ENCODE data around the gene S100A5.

Gene S100A5

GRCh38 chr1:153536012-153536670 is 4.6 kb downstream of the S100A5 start:
- TF ChIP-seq EZH2 (optimal IDR thresholded peaks at IDR 0.05; ENCODE audit: low read depth, low read length) (no peak), CTCF (IDR thresholded peaks at IDR 0.05; ENCODE audit: low read length) (no peak), EZH2phosphoT487 (IDR thresholded peaks at IDR 0.05; ENCODE audit: low read length) (no peak)
- no peaks in the 10 kb centered on the region for H3K9me3 ChIP-seq (replicated peaks; ENCODE audit: insufficient read depth, low read length)
- H3K9ac ChIP-seq (ENCODE audit: low read length) = peak overlapping the region; percentile 35; the same call in 1 of the 2 replicates
- peak overlapping the region; percentile 96 for H3K4me2 ChIP-seq (ENCODE audit: low read depth, low read length)
- H3K27ac ChIP-seq (ENCODE audit: low read length) = no peak overlapping the region
- H3K4me1 ChIP-seq (ENCODE audit: low read length) = peaks cover 15% of the 10 kb centered on the region
- no peaks in the 10 kb centered on the region for H3K9me2 ChIP-seq (replicated peaks; ENCODE audit: insufficient read depth, low read length)
- H3K27me3 ChIP-seq (replicated peaks; ENCODE audit: insufficient read depth, low read length) = no peaks in the 10 kb centered on the region
- peak overlapping the region; percentile 96 for H2AFZ ChIP-seq (ENCODE audit: low read length)
- H3K4me3 ChIP-seq (ENCODE audit: low read length) = peak overlapping the region; percentile 68
- peak; percentile 34 for DNase-seq
- H3K36me3 ChIP-seq (replicated peaks; ENCODE audit: insufficient read depth, low read length) = no peaks in the 10 kb centered on the region
- H3K79me2 ChIP-seq (ENCODE audit: low read length) = no peaks in the 10 kb centered on the region
- no peaks in the 10 kb centered on the region for H3F3A ChIP-seq (ENCODE audit: insufficient read depth, low read length)
- H4K20me1 ChIP-seq (ENCODE audit: insufficient read depth, low read length) = no peaks in the 10 kb centered on the region

- H2AFZ ChIP-seq (ENCODE audit: low read length) = peak within 1 kb of the TSS; percentile 96
- H3K36me3 ChIP-seq (replicated peaks; ENCODE audit: insufficient read depth, low read length) = no peaks in the 10 kb centered on the region
- no peak for DNase-seq
- H3K9me3 ChIP-seq (replicated peaks; ENCODE audit: insufficient read depth, low read length) = no peaks in the 10 kb centered on the region
- H3K79me2 ChIP-seq (ENCODE audit: low read length) = no peaks in the 10 kb centered on the region
- H3K4me3 ChIP-seq (ENCODE audit: low read length) = peak within 1 kb of the TSS; percentile 68
- peak within 1 kb of the TSS; percentile 96 for H3K4me2 ChIP-seq (ENCODE audit: low read depth, low read length)
- H3F3A ChIP-seq (ENCODE audit: insufficient read depth, low read length) = no peaks in the 10 kb centered on the region
- no peaks in the 10 kb centered on the region for H4K20me1 ChIP-seq (ENCODE audit: insufficient read depth, low read length)
- H3K4me1 ChIP-seq (ENCODE audit: low read length) = peaks cover 15% of the 10 kb centered on the region
- H3K27me3 ChIP-seq (replicated peaks; ENCODE audit: insufficient read depth, low read length) = no peaks in the 10 kb centered on the region
- TF ChIP-seq EZH2phosphoT487 (IDR thresholded peaks at IDR 0.05; ENCODE audit: low read length) (no peak), CTCF (IDR thresholded peaks at IDR 0.05; ENCODE audit: low read length) (no peak), EZH2 (optimal IDR thresholded peaks at IDR 0.05; ENCODE audit: low read depth, low read length) (no peak)
- peak within 1 kb of the TSS; percentile 35; the same call in 1 of the 2 replicates for H3K9ac ChIP-seq (ENCODE audit: low read length)
- H3K9me2 ChIP-seq (replicated peaks; ENCODE audit: insufficient read depth, low read length) = no peaks in the 10 kb centered on the region
- no peak within 1 kb of the TSS for H3K27ac ChIP-seq (ENCODE audit: low read length)
Measured at GRCh38 chr1:153535242-153536011, 5.3 kb downstream of the S100A5 start, which contains the start of gene S100A6. Gene S100A6 (minus strand): TSS chr1:153535991. CDS start chr1:153535339, 652 bp downstream.

- H3K4me3 ChIP-seq (ENCODE audit: low read length) = no peak overlapping the region
- H2AFZ ChIP-seq (ENCODE audit: low read length) = no peak overlapping the region
- no peaks in the 10 kb centered on the region for H3K36me3 ChIP-seq (replicated peaks; ENCODE audit: insufficient read depth, low read length)
- H3K27ac ChIP-seq (ENCODE audit: low read length) = no peak overlapping the region
- DNase-seq = no peak
- H4K20me1 ChIP-seq (ENCODE audit: insufficient read depth, low read length) = no peaks in the 10 kb centered on the region
- H3K9ac ChIP-seq (ENCODE audit: low read length) = no peak overlapping the region
- H3K4me1 ChIP-seq (ENCODE audit: low read length) = peaks cover 15% of the 10 kb centered on the region
- H3K27me3 ChIP-seq (replicated peaks; ENCODE audit: insufficient read depth, low read length) = no peaks in the 10 kb centered on the region
- H3K79me2 ChIP-seq (ENCODE audit: low read length) = no peaks in the 10 kb centered on the region
- H3K9me2 ChIP-seq (replicated peaks; ENCODE audit: insufficient read depth, low read length) = no peaks in the 10 kb centered on the region
- no peaks in the 10 kb centered on the region for H3K9me3 ChIP-seq (replicated peaks; ENCODE audit: insufficient read depth, low read length)
- H3F3A ChIP-seq (ENCODE audit: insufficient read depth, low read length) = no peaks in the 10 kb centered on the region
- no peak overlapping the region for H3K4me2 ChIP-seq (ENCODE audit: low read depth, low read length)
- TF ChIP-seq EZH2phosphoT487 (IDR thresholded peaks at IDR 0.05; ENCODE audit: low read length) = no peak
Measured at GRCh38 chr1:153534925-153535241, 5.9 kb downstream of the S100A5 start.

Data from MM.1S (cell line).